Measurements from ENCODE around the gene ADA.

The ADA gene

DNA sequence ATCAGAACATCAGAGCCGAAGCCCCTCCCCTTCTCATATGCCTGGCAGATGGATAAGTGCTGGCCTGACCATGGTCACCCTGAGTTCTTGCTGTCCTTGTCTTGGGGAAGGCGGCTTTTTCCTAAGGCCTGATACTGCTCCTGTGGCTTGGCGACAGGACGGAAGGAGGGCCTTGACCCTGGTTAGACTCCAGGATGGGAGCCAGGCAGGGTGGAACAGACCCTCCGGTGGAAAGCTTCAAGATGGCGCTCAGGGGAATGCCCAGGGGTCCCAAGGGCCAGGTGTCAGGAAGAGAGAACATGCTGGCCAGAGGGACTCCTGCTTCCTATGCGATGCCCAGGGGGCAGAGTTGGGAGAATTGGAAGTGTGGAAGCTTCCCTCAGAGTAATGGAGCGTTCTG is 29.6 kb downstream of the ADA start:
- no peak for DNase-seq (ENCODE audit: low read depth)
- in situ Hi-C loops (cut with HindIII; ENCODE audit: low sequenced_read_pairs) = no loop called here
- no peak overlapping the region for H3K4me3 ChIP-seq (ENCODE audit: low read depth, low read length)
- TF ChIP-seq, protein P1, sequence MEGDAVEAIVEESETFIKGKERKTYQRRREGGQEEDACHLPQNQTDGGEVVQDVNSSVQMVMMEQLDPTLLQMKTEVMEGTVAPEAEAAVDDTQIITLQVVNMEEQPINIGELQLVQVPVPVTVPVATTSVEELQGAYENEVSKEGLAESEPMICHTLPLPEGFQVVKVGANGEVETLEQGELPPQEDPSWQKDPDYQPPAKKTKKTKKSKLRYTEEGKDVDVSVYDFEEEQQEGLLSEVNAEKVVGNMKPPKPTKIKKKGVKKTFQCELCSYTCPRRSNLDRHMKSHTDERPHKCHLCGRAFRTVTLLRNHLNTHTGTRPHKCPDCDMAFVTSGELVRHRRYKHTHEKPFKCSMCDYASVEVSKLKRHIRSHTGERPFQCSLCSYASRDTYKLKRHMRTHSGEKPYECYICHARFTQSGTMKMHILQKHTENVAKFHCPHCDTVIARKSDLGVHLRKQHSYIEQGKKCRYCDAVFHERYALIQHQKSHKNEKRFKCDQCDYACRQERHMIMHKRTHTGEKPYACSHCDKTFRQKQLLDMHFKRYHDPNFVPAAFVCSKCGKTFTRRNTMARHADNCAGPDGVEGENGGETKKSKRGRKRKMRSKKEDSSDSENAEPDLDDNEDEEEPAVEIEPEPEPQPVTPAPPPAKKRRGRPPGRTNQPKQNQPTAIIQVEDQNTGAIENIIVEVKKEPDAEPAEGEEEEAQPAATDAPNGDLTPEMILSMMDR (IDR thresholded peaks at IDR 0.05; ENCODE audit: low read depth, low read length, missing control alignments) = no peak

DNA sequence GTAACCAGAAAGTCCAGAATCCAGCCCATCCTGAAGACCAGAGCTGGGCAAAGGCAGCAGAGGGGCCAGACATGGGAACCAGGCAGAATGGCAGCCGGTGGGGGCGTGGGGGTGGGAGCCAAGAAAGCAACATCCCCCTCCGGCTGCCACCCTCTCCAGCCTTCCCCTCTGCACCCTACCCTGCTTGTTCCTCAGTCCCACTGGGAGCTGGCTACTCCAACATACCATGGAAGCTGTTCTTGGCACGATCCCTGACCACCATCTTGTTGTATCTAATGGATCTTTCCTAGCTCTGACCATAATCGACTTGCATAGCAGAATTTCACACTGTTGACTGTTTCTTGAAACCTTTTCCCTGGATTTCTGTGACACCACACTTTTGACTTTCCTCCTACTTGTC is 30.2 kb downstream of the ADA start:
- DNase-seq (ENCODE audit: low read depth) = no peak
- TF ChIP-seq, protein P1 (IDR thresholded peaks at IDR 0.05; ENCODE audit: low read depth, low read length, missing control alignments) = no peak
- H3K4me3 ChIP-seq (ENCODE audit: low read depth, low read length) = no peak overlapping the region
- in situ Hi-C loops (cut with HindIII; ENCODE audit: low sequenced_read_pairs) = no loop called here

DNA sequence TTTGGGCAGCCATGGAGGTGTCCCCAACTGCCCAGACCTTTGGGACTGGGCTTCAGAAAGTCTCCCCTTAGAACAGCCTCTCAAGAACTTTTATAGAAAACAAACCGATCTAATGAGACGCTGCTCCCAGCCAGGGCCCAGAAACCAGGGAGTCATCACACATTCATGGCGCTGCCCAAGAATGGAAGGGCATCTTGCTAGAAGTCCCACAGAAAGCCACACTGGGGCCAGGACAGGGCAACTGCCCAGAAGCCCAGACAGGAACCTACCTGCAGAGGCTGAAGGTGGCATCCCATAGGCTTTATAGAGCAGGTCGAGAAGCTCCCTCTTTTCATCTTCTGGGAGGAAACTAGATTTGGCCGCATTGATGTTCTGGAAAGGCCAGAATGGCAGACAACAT is 31.5 kb downstream of the ADA start:
- TF ChIP-seq, protein P1 (IDR thresholded peaks at IDR 0.05; ENCODE audit: low read depth, low read length, missing control alignments) = no peak
- no peak for DNase-seq (ENCODE audit: low read depth)
- no peak overlapping the region for H3K4me3 ChIP-seq (ENCODE audit: low read depth, low read length)
- in situ Hi-C loops (cut with HindIII; ENCODE audit: low sequenced_read_pairs) = no loop called here

DNA sequence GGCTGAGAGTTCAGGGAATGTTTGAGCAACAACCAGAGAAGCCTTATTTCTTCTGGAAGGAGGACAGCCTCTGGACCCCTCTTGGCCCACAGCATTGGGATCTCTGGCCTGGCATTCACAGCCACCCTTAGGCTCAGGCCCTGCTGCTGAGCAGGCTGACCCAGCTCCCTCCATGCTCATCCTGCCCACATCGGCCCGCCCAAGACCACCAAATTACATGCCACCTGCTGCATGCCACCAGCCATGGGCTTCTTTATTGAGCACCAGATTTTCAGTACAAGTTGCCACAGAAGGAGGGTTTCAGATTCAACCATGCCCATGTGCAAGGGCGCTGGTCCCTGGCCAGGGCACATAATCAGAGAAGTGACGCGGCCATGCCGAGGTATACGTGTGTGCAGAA is 32.2 kb downstream of the ADA start:
- in situ Hi-C loops (cut with HindIII; ENCODE audit: low sequenced_read_pairs) = loop anchor here (5.0 to 10.0 kb wide), 2 partner anchors 84 to 222 kb away; no protein-coding TSS in a partner anchor
- DNase-seq (ENCODE audit: low read depth) = no peak
- H3K4me3 ChIP-seq (ENCODE audit: low read depth, low read length) = no peak overlapping the region
- TF ChIP-seq, protein P1 (IDR thresholded peaks at IDR 0.05; ENCODE audit: low read depth, low read length, missing control alignments) = no peak

DNA sequence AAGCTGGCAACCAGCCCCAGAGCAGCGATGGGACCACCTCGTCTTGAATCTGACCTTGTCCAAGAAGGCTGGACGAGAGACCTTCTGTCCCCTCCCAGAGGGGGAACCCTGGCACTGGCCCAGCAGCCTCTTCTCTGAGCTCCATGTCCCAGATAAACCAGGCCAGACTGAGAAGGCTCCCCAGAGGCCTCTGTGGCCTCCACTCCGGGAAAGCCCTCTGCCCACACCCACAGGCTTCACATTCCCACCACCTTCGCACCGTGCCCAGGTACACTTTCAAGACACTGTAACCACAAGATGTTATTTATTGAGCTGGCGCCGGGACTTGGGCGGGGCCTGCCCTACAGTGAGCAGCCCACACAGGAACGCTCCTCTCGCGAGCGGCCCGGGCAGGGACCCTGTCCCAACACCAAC is 33.2 kb downstream of the ADA start:
- no peak for DNase-seq (ENCODE audit: low read depth)
- TF ChIP-seq, protein P1 (IDR thresholded peaks at IDR 0.05; ENCODE audit: low read depth, low read length, missing control alignments) = no peak
- in situ Hi-C loops (cut with HindIII; ENCODE audit: low sequenced_read_pairs) = loop anchor here (5.0 to 10.0 kb wide), 2 partner anchors 84 to 221 kb away; no protein-coding TSS in a partner anchor
- H3K4me3 ChIP-seq (ENCODE audit: low read depth, low read length) = no peak overlapping the region

DNA sequence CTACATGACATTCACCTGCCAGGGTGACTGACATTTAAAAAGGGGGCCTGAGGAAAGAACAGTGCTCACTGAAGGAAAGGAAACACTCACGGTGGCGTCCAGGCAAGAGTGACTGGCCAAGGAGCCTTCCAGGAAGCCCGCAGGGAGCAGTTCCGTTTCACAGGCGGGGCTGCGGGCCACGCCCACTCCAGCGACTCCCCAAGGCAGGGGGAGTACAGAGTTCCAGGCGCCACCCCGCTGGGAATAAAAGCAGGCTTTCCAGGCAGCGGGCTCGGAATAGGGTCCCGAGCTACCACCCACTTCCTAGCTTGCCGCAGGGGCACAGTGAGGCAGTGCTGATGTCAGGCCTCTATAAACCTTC is 34.9 kb downstream of the ADA start:
- no peak overlapping the region for H3K4me3 ChIP-seq (ENCODE audit: low read depth, low read length)
- in situ Hi-C loops (cut with HindIII; ENCODE audit: low sequenced_read_pairs) = loop anchor here (5.0 to 10.0 kb wide), 2 partner anchors 82 to 219 kb away; no protein-coding TSS in a partner anchor
- TF ChIP-seq, protein P1 (IDR thresholded peaks at IDR 0.05; ENCODE audit: low read depth, low read length, missing control alignments) = no peak
- DNase-seq (ENCODE audit: low read depth) = no peak

All from astrocyte of the cerebellum (primary cell).